Neural crest cell (in vitro differentiated cells): ENCODE results near the gene HLA-DPA1. TPM values are rescaled to one million over a fixed set of nuclear protein-coding genes. Genes with fewer than 3 reads are reported as not detected.

Source experiments
- DNase-seq: peaks from one replicate; pipeline ENCODE4 v3.0.0; 2021; ENCODE audit warnings: low read depth, mixed read lengths, low spot score
- H3K27ac Mint-ChIP-seq: one replicate; pipeline ENCODE4 v1.8.0; 2021; ENCODE audit warnings: mild to moderate bottlenecking, mixed read lengths; ENCODE audit not compliant: unreplicated experiment
- H3K27me3 Mint-ChIP-seq: 2 replicates; pipeline ENCODE4 v1.8.0; 2021; ENCODE audit warnings: low read depth, mild to moderate bottlenecking, mixed read lengths
- H3K36me3 Mint-ChIP-seq: 2 replicates; pipeline ENCODE4 v1.8.0; 2021; ENCODE audit warnings: low read depth, mild to moderate bottlenecking, mixed read lengths
- H3K4me1 Mint-ChIP-seq: 2 replicates; pipeline ENCODE4 v1.8.0; 2021; ENCODE audit warnings: mixed read lengths
- H3K4me3 Mint-ChIP-seq: one replicate; pipeline ENCODE4 v1.8.0; 2021; ENCODE audit warnings: mild to moderate bottlenecking, mixed read lengths
- H3K9me3 Mint-ChIP-seq: 2 replicates; pipeline ENCODE4 v1.8.0; 2021; ENCODE audit warnings: mixed read lengths
- total RNA-seq: library from RNA; stranded (reverse); gene quantifications from 2 replicates; pipeline ENCODE4 v1.2.1, GENCODE V29; 2021
- TF ChIP-seq, protein P1 (sequence below): fragments of 200-600 bp; sonication (generic); conservative IDR thresholded peaks from 2 replicates; pipeline ENCODE4 v1.5.0; 2021; ENCODE audit warnings: antibody characterized with exemption, mild to moderate bottlenecking

The HLA-DPA1 gene
- total RNA-seq, 1 donor from 2014 or later, result 1.8 TPM

DNA sequence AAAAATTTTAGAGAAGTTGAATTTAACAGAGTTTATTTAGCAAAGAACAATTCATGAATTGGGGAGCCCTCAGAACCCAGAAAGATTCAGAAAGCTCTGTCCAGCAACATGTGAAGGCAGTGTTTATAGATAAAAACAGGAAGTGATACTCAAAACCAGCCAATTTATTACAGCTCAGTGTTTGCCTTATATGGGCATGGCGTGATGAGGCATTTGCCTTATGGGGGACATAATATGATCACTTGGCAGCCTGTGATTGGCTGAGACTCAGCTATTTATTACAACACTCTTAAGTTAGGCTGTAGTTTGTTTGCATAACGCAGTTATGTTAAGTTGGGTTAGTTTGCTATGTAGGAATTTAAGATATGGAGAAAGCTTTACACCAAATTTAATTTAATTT lies 11.5 kb downstream of the HLA-DPA1 start:
- H3K4me1 Mint-ChIP-seq, result no peaks in the 10 kb centered on the region
- H3K36me3 Mint-ChIP-seq, result no peaks in the 10 kb centered on the region
- peaks cover 8% of the 10 kb centered on the region for H3K9me3 Mint-ChIP-seq
- TF ChIP-seq, protein P1, sequence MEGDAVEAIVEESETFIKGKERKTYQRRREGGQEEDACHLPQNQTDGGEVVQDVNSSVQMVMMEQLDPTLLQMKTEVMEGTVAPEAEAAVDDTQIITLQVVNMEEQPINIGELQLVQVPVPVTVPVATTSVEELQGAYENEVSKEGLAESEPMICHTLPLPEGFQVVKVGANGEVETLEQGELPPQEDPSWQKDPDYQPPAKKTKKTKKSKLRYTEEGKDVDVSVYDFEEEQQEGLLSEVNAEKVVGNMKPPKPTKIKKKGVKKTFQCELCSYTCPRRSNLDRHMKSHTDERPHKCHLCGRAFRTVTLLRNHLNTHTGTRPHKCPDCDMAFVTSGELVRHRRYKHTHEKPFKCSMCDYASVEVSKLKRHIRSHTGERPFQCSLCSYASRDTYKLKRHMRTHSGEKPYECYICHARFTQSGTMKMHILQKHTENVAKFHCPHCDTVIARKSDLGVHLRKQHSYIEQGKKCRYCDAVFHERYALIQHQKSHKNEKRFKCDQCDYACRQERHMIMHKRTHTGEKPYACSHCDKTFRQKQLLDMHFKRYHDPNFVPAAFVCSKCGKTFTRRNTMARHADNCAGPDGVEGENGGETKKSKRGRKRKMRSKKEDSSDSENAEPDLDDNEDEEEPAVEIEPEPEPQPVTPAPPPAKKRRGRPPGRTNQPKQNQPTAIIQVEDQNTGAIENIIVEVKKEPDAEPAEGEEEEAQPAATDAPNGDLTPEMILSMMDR, result no peak
- no peak overlapping the region for H3K4me3 Mint-ChIP-seq
- H3K27ac Mint-ChIP-seq, result no peak overlapping the region
- DNase-seq, result no peak
- H3K27me3 Mint-ChIP-seq, result peaks cover 36% of the 10 kb centered on the region

DNA sequence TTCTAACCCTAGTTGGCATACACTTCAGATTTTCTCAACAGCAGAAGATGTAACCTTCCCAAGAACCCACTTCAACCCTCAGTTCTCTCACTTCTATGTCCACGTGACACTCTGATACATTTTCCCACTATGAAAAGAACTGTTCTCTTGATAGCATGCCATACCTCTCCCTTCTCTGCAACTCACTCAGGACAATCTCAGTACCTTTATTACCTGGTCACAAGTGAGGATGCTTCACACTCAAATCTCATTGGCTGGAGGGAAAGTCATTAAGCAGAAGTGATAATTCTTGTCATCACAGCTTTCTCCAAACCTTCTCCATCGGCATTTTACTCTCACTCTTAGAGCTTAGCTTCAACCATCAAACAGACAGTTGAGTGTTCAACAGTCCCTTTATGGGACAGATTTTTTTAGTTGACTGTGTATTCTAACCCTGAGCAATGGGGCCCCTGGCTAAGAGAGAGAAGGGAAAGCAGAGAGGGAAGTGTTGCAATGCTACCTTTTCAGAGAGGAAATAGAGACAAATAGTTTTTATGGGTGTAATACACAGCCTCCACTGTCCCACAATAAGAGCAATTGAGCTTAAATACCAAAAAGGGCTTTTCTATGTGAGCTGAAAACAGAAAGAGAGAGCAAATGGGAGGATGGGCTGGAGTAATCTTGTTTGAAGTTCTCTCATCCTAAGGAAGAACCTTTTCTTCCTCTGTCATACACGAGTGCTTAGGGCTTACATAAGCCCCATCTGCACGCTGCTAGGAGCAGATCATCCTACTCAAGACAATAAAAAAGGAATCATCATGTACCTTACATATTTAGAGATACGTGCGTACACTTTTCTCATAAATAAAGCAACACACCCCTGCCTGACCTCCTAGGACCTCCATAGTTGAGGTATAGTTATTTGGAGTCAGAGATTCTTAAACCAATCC lies 16.0 kb downstream of the HLA-DPA1 start:
- no peak for DNase-seq
- Mint-ChIP-seq H3K4me1 (no peaks in the 10 kb centered on the region), H3K4me3 (no peak overlapping the region), H3K9me3 (peaks cover 8% of the 10 kb centered on the region), H3K27me3 (peaks cover 29% of the 10 kb centered on the region), H3K36me3 (no peaks in the 10 kb centered on the region), H3K27ac (no peak overlapping the region)
- TF ChIP-seq, protein P1, result no peak

DNA sequence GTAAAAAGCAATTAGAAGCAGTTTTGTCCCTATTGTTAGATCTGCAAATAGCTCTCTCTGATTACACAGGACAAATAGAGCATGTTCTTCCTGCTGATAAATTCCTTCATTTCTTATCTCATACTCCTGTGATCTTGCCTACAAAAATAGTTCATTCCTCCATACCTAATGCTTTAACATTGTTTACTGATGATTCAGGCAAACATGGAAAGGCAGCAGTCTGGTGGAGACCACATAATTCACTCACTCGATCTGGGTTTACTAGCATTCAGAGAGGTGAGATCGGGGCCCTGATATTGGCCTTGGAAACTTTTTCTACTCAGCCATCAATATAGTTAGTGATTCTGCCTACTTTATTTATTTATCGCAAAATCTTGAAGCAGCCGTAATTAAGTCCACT lies 20.2 kb downstream of the HLA-DPA1 start:
- H3K4me1 Mint-ChIP-seq, result peaks cover 11% of the 10 kb centered on the region
- peaks cover 39% of the 10 kb centered on the region for H3K27me3 Mint-ChIP-seq
- no peak overlapping the region for H3K27ac Mint-ChIP-seq
- TF ChIP-seq, protein P1, result no peak
- H3K36me3 Mint-ChIP-seq, result peaks cover 4% of the 10 kb centered on the region
- DNase-seq, result no peak
- peaks cover 10% of the 10 kb centered on the region for H3K9me3 Mint-ChIP-seq
- H3K4me3 Mint-ChIP-seq, result no peak overlapping the region

DNA sequence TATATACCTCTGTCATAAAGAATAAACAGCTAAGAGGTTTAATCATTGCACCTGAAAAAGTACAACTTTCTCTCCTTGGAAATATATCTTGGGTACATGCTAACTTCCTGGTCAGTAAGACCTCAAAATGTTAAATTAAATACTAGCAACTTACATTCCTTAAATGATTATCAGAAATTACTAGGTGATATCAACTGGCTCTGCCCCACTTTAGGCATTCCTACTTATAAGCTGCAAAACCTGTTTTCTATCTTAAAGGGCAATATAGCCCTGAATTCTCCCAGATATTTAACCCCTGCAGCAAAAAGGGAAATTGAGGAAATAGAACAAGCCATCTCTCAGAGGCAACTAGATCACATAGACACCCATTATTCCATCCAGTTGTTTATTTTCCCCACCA lies 20.8 kb downstream of the HLA-DPA1 start:
- H3K36me3 Mint-ChIP-seq, result peaks cover 4% of the 10 kb centered on the region
- peaks cover 10% of the 10 kb centered on the region for H3K9me3 Mint-ChIP-seq
- H3K4me3 Mint-ChIP-seq, result no peak overlapping the region
- H3K27ac Mint-ChIP-seq, result no peak overlapping the region
- DNase-seq, result no peak
- TF ChIP-seq, protein P1, result no peak
- peaks cover 11% of the 10 kb centered on the region for H3K4me1 Mint-ChIP-seq
- H3K27me3 Mint-ChIP-seq, result peaks cover 39% of the 10 kb centered on the region

DNA sequence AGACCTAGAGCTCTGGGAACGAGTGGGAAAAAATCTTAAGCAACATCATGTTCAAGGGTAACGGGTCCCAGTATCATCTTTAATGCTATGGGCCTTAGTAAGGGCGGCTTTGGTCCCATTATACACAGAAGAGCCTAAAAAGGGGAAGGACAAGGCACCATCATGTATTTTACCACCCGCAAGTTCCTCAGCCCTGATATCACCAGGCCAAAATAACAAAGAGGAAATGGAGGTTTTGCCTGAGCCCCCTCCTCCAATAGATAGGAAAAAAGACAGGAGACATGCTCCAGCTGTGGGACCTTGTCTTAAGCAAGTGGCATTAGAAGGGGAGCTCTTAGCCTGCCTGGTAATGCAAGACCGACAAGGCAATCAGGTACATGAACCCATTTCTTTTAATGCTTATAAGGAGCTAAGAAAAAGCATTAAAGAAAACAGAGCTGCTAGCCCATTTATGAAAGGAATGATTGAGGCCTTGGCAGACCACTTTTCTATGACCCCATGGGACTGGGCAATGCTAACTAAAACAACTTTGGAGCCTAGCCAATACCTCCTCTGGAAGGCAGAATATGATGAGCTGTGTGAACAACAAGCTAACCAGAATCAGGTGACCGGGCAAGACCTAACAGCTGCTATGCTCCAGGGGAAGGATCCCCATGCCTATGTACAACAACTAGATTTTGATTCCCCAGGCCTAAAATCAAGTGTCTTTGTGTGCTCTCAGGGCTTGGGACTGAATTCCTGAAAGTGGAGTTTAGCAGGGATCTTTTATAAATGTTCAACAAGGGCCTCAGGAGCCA lies 23.2 kb downstream of the HLA-DPA1 start:
- TF ChIP-seq, protein P1, result no peak
- peaks cover 4% of the 10 kb centered on the region for H3K36me3 Mint-ChIP-seq
- no peak for DNase-seq
- H3K4me1 Mint-ChIP-seq, result peaks cover 11% of the 10 kb centered on the region
- peaks cover 10% of the 10 kb centered on the region for H3K9me3 Mint-ChIP-seq
- no peak overlapping the region for H3K27ac Mint-ChIP-seq
- H3K27me3 Mint-ChIP-seq, result peaks cover 45% of the 10 kb centered on the region
- H3K4me3 Mint-ChIP-seq, result no peak overlapping the region
